ENCODE results near the gene SKAP1. TPM values are rescaled to one million over a fixed set of nuclear protein-coding genes. Genes with fewer than 3 reads are reported as not detected.

The SKAP1 gene
- total RNA-seq, 1 experiment from 2014 or later, result not detected

GRCh38 chr17:48239603-48239995, 190.4 kb downstream of the SKAP1 start:
- H3K4me1 Mint-ChIP-seq (ENCODE audit: insufficient read depth, unreplicated experiment), result peaks cover 18% of the 10 kb centered on the region
- no peak overlapping the region for H3K4me3 Mint-ChIP-seq (ENCODE audit: unreplicated experiment)
- H3K27ac Mint-ChIP-seq (ENCODE audit: low read depth, unreplicated experiment), result no peak overlapping the region
- H3K36me3 Mint-ChIP-seq (ENCODE audit: insufficient read depth, unreplicated experiment), result no peaks in the 10 kb centered on the region
- intact Hi-C loops (cut with micrococcal nuclease), result no loop called here
- ChIA-PET POLR2A (interaction anchor here (1.2 kb wide), 1 partner anchor 80 kb away, joined by 3 read pairs; no protein-coding TSS in a partner anchor), CTCF (interaction anchor here (0.8 kb wide), 1 partner anchor 22 kb away, joined by 3 read pairs; no protein-coding TSS in a partner anchor)
- DNase-seq (ENCODE audit: unreplicated experiment), result no peak
- H3K27me3 Mint-ChIP-seq (ENCODE audit: insufficient read depth, unreplicated experiment), result no peaks in the 10 kb centered on the region
- TF ChIP-seq CTCF (IDR thresholded peaks at IDR 0.05; ENCODE audit: unreplicated experiment), result no peak
- no peaks in the 10 kb centered on the region for H3K9me3 Mint-ChIP-seq (ENCODE audit: unreplicated experiment)
- BruUV-seq (replicated peaks), result no TSS peak

- Mint-ChIP-seq H3K27me3 (ENCODE audit: insufficient read depth, unreplicated experiment) (no peaks in the 10 kb centered on the region), H3K27ac (ENCODE audit: low read depth, unreplicated experiment) (no peak overlapping the region), H3K36me3 (ENCODE audit: insufficient read depth, unreplicated experiment) (no peaks in the 10 kb centered on the region), H3K9me3 (ENCODE audit: unreplicated experiment) (no peaks in the 10 kb centered on the region), H3K4me1 (ENCODE audit: insufficient read depth, unreplicated experiment) (peaks cover 18% of the 10 kb centered on the region), H3K4me3 (ENCODE audit: unreplicated experiment) (no peak overlapping the region)
- ChIA-PET POLR2A (interaction anchor here (1.2 kb wide), 1 partner anchor 80 kb away, joined by 3 read pairs; no protein-coding TSS in a partner anchor), CTCF (interaction anchor here (0.8 kb wide), 1 partner anchor 22 kb away, joined by 3 read pairs; no protein-coding TSS in a partner anchor)
- no TSS peak for BruUV-seq (replicated peaks)
- intact Hi-C loops (cut with micrococcal nuclease), result no loop called here
- no peak for DNase-seq (ENCODE audit: unreplicated experiment)
- no peak for TF ChIP-seq CTCF (IDR thresholded peaks at IDR 0.05; ENCODE audit: unreplicated experiment)
Measured at GRCh38 chr17:48238933-48239602, 190.9 kb downstream of the SKAP1 start.

GRCh38 chr17:48237456-48237855, 192.6 kb downstream of the SKAP1 start:
- Mint-ChIP-seq H3K4me3 (ENCODE audit: unreplicated experiment) (no peak overlapping the region), H3K9me3 (ENCODE audit: unreplicated experiment) (no peaks in the 10 kb centered on the region), H3K4me1 (ENCODE audit: insufficient read depth, unreplicated experiment) (peaks cover 18% of the 10 kb centered on the region), H3K27ac (ENCODE audit: low read depth, unreplicated experiment) (no peak overlapping the region), H3K36me3 (ENCODE audit: insufficient read depth, unreplicated experiment) (no peaks in the 10 kb centered on the region), H3K27me3 (ENCODE audit: insufficient read depth, unreplicated experiment) (no peaks in the 10 kb centered on the region)
- intact Hi-C loops (cut with micrococcal nuclease), result no loop called here
- no peak for DNase-seq (ENCODE audit: unreplicated experiment)
- BruUV-seq (replicated peaks), result no TSS peak
- POLR2A ChIA-PET, result no interaction called here
- no peak for TF ChIP-seq CTCF (IDR thresholded peaks at IDR 0.05; ENCODE audit: unreplicated experiment)
- CTCF ChIA-PET, result no interaction called here

GRCh38 chr17:48236681-48237134, 193.3 kb downstream of the SKAP1 start:
- peaks cover 5% of the 10 kb centered on the region for H3K27me3 Mint-ChIP-seq (ENCODE audit: insufficient read depth, unreplicated experiment)
- H3K36me3 Mint-ChIP-seq (ENCODE audit: insufficient read depth, unreplicated experiment), result no peaks in the 10 kb centered on the region
- ChIA-PET CTCF (interaction anchor here (0.6 kb wide), 1 partner anchor 45 kb away, joined by 4 read pairs; no protein-coding TSS in a partner anchor), POLR2A (interaction anchor here (0.6 kb wide), 1 partner anchor 640 kb away, joined by 5 read pairs; no protein-coding TSS in a partner anchor)
- H3K27ac Mint-ChIP-seq (ENCODE audit: low read depth, unreplicated experiment), result no peak overlapping the region
- H3K4me3 Mint-ChIP-seq (ENCODE audit: unreplicated experiment), result no peak overlapping the region
- intact Hi-C loops (cut with micrococcal nuclease), result no loop called here
- no peak for TF ChIP-seq CTCF (IDR thresholded peaks at IDR 0.05; ENCODE audit: unreplicated experiment)
- no peaks in the 10 kb centered on the region for H3K9me3 Mint-ChIP-seq (ENCODE audit: unreplicated experiment)
- peaks cover 18% of the 10 kb centered on the region for H3K4me1 Mint-ChIP-seq (ENCODE audit: insufficient read depth, unreplicated experiment)
- no TSS peak for BruUV-seq (replicated peaks)
- DNase-seq (ENCODE audit: unreplicated experiment), result peak; percentile 79

Measured in MCF 10A (cell line).